Measurements from ENCODE around the gene SH3RF1.

The SH3RF1 gene

GRCh38 chr4:169210504-169211118 is 60.1 kb downstream of the SH3RF1 start:
- DNase-seq (ENCODE audit: low read depth), result no peak
- H3K4me3 ChIP-seq (ENCODE audit: low read depth, low read length), result no peak overlapping the region
- TF ChIP-seq POLR2A (IDR thresholded peaks at IDR 0.05; ENCODE audit: extremely low read depth, insufficient read length), result no peak
- no peak for TF ChIP-seq MYC (IDR thresholded peaks at IDR 0.05; ENCODE audit: low read depth, low read length)
- no peak for TF ChIP-seq MAX (IDR thresholded peaks at IDR 0.05; ENCODE audit: low read depth, low read length)
- TF ChIP-seq CTCF (IDR thresholded peaks at IDR 0.05; ENCODE audit: low read depth, low read length), result no peak

- DNase-seq (ENCODE audit: low read depth), result no peak
- no peak overlapping the region for H3K4me3 ChIP-seq (ENCODE audit: low read depth, low read length)
- TF ChIP-seq MYC (IDR thresholded peaks at IDR 0.05; ENCODE audit: low read depth, low read length) (no peak), CTCF (IDR thresholded peaks at IDR 0.05; ENCODE audit: low read depth, low read length) (no peak), POLR2A (IDR thresholded peaks at IDR 0.05; ENCODE audit: extremely low read depth, insufficient read length) (no peak), MAX (IDR thresholded peaks at IDR 0.05; ENCODE audit: low read depth, low read length) (no peak)
These were observed 61.3 kb downstream of the SH3RF1 start for GRCh38 chr4:169209388-169209883.

- DNase-seq (ENCODE audit: low read depth), result no peak
- TF ChIP-seq MAX (IDR thresholded peaks at IDR 0.05; ENCODE audit: low read depth, low read length), result no peak
- no peak for TF ChIP-seq POLR2A (IDR thresholded peaks at IDR 0.05; ENCODE audit: extremely low read depth, insufficient read length)
- TF ChIP-seq MYC (IDR thresholded peaks at IDR 0.05; ENCODE audit: low read depth, low read length), result no peak
- TF ChIP-seq CTCF (IDR thresholded peaks at IDR 0.05; ENCODE audit: low read depth, low read length), result no peak
- no peak overlapping the region for H3K4me3 ChIP-seq (ENCODE audit: low read depth, low read length)
These were observed 62.2 kb downstream of the SH3RF1 start for GRCh38 chr4:169208516-169208915.

GRCh38 chr4:169208090-169208455 is 62.7 kb downstream of the SH3RF1 start:
- TF ChIP-seq MYC (IDR thresholded peaks at IDR 0.05; ENCODE audit: low read depth, low read length) (no peak), POLR2A (IDR thresholded peaks at IDR 0.05; ENCODE audit: extremely low read depth, insufficient read length) (no peak), CTCF (IDR thresholded peaks at IDR 0.05; ENCODE audit: low read depth, low read length) (no peak), MAX (IDR thresholded peaks at IDR 0.05; ENCODE audit: low read depth, low read length) (no peak)
- no peak overlapping the region for H3K4me3 ChIP-seq (ENCODE audit: low read depth, low read length)
- DNase-seq (ENCODE audit: low read depth), result no peak

- DNase-seq (ENCODE audit: low read depth), result no peak
- H3K4me3 ChIP-seq (ENCODE audit: low read depth, low read length), result no peak overlapping the region
- TF ChIP-seq MYC (IDR thresholded peaks at IDR 0.05; ENCODE audit: low read depth, low read length), result no peak
- TF ChIP-seq CTCF (IDR thresholded peaks at IDR 0.05; ENCODE audit: low read depth, low read length), result no peak
- TF ChIP-seq MAX (IDR thresholded peaks at IDR 0.05; ENCODE audit: low read depth, low read length), result no peak
- no peak for TF ChIP-seq POLR2A (IDR thresholded peaks at IDR 0.05; ENCODE audit: extremely low read depth, insufficient read length)
These were observed 63.2 kb downstream of the SH3RF1 start for GRCh38 chr4:169207436-169208089.

Measured in NB4 (cell line).